H1 (cell line): Measurements from ENCODE around the gene PDE8A. TPM values are rescaled to one million over a fixed set of nuclear protein-coding genes. Genes with fewer than 3 reads are reported as not detected.

Source experiments
- CTCF ChIA-PET: fragments of 300-600 bp; sonication (Branson Sonifier 250); formaldehyde crosslinking; loops from one replicate; lab custom pipeline; 2021; ENCODE audit not compliant: partially characterized antibody; lab: Charles Lee
- POLR2A ChIA-PET: fragments of 300-600 bp; sonication (Branson Sonifier 250); formaldehyde crosslinking; loops from one replicate; lab custom pipeline; 2021; ENCODE audit warnings: inconsistent platforms; ENCODE audit not compliant: partially characterized antibody; lab: Charles Lee
- DNase-seq, 2 experiments: peaks; one replicate each; pipeline versions ENCODE4 v3.0.0 to v3.0.0-alpha.2; 2010 to 2022; ENCODE audit warnings: low spot score in 2 of 2, low read depth in 1 of 2, mixed read lengths in 1 of 2
- FAIRE-seq: peaks from 2 replicates; lab custom pipeline; 2011; peaks lifted over from hg19 to GRCh38; lab: Jason Lieb, UNC
- H2AFZ ChIP-seq: 2 replicates; pipeline ENCODE4 v1.8.1; 2012; ENCODE audit warnings: low read length, inconsistent platforms
- H2AK5ac ChIP-seq: 2 replicates; pipeline ENCODE4 v1.6.1; 2013; ENCODE audit warnings: low read depth, low read length
- H2BK120ac ChIP-seq: replicated peaks from 2 replicates; pipeline ENCODE3; 2013; ENCODE audit warnings: low read depth, low read length, inconsistent platforms
- H2BK12ac ChIP-seq: 2 replicates; pipeline ENCODE4 v1.6.1; 2013; ENCODE audit warnings: low read depth, low read length
- H2BK15ac ChIP-seq: 2 replicates; pipeline ENCODE4 v1.6.1; 2013; ENCODE audit warnings: low read length
- H2BK20ac ChIP-seq: 2 replicates; pipeline ENCODE4 v1.6.1; 2013; ENCODE audit warnings: low read length
- H2BK5ac ChIP-seq: 2 replicates; pipeline ENCODE4 v1.6.1; 2013; ENCODE audit warnings: low read depth, low read length
- H3K14ac ChIP-seq: 2 replicates; pipeline ENCODE4 v1.6.1; 2013; ENCODE audit warnings: inconsistent platforms; ENCODE audit not compliant: insufficient read length
- H3K18ac ChIP-seq: 2 replicates; pipeline ENCODE4 v1.6.1; 2013; ENCODE audit warnings: low read length; ENCODE audit errors: extremely low read depth
- H3K23ac ChIP-seq: 2 replicates; pipeline ENCODE4 v1.6.1; 2013; ENCODE audit warnings: inconsistent platforms; ENCODE audit not compliant: insufficient read length
- H3K23me2 ChIP-seq: 2 replicates; pipeline ENCODE4 v1.6.1; 2013; ENCODE audit warnings: low read depth, low read length
- H3K27ac ChIP-seq: 2 replicates; pipeline ENCODE4 v1.6.1; 2011; ENCODE audit warnings: low read depth, low read length, inconsistent platforms
- H3K27me3 ChIP-seq, 4 experiments: replicated peaks in 1 of 4; 1 replicate in 1 of 4; 2 replicates in 3 of 4; pipeline versions ENCODE4 v1.6.1 to v1.8.1; 2011 to 2013; ENCODE audit warnings: low read length in 3 of 4, mild to moderate bottlenecking in 3 of 4, inconsistent platforms in 2 of 4, mixed read lengths in 2 of 4, moderate library complexity in 1 of 4; ENCODE audit not compliant: control insufficient read depth in 3 of 4, insufficient read depth in 3 of 4; ENCODE audit errors: extremely low read depth in 1 of 4
- H3K36me3 ChIP-seq, 4 experiments: 2 replicates each; pipeline versions ENCODE4 v1.6.1 to v1.8.1; 2011 to 2013; ENCODE audit warnings: mild to moderate bottlenecking in 4 of 4, low read length in 3 of 4, moderate library complexity in 2 of 4, control low read depth in 1 of 4, inconsistent platforms in 1 of 4; ENCODE audit not compliant: insufficient read depth in 4 of 4, control insufficient read depth in 2 of 4
- H3K4ac ChIP-seq: replicated peaks from 2 replicates; pipeline ENCODE3; 2013; ENCODE audit warnings: low read length, low read depth, mixed read lengths, inconsistent platforms; ENCODE audit not compliant: insufficient read length
- H3K4me1 ChIP-seq, 4 experiments: replicated peaks in 1 of 4; 1 replicate in 1 of 4; 2 replicates in 3 of 4; pipeline versions ENCODE4 v1.6.1 to v1.8.1; 2011 to 2013; ENCODE audit warnings: low read length in 3 of 4, inconsistent platforms in 2 of 4, mixed read lengths in 1 of 4; ENCODE audit not compliant: insufficient read depth in 4 of 4, control insufficient read depth in 3 of 4
- H3K4me2 ChIP-seq, 2 experiments: 2 replicates each; pipeline versions ENCODE4 v1.6.1 to v1.8.1; 2011 to 2013; ENCODE audit warnings: low read depth in 2 of 2, low read length in 2 of 2, control low read depth in 1 of 2, inconsistent platforms in 1 of 2, mild to moderate bottlenecking in 1 of 2; ENCODE audit not compliant: insufficient read depth in 1 of 2
- H3K4me3 ChIP-seq, 4 experiments: fragments of 200-600, 300-600 bp in 1 of 4; sonication (generic), shearing (Covaris generic), sonication (Bioruptor Twin) in 1 of 4; 2 replicates each; pipeline versions ENCODE4 v1.5.1 to v1.8.1; 2011 to 2016; ENCODE audit warnings: low read length in 4 of 4, low read depth in 3 of 4, control low read depth in 2 of 4, inconsistent platforms in 2 of 4, mild to moderate bottlenecking in 2 of 4, mixed read lengths in 1 of 4, moderate library complexity in 1 of 4; ENCODE audit not compliant: insufficient read depth in 2 of 4; ENCODE audit errors: extremely low read depth in 1 of 4
- H3K56ac ChIP-seq: replicated peaks from 2 replicates; pipeline ENCODE3; 2013; ENCODE audit warnings: low read depth, mild to moderate bottlenecking, mixed read lengths, low read length, inconsistent platforms; ENCODE audit not compliant: insufficient read length
- H3K79me1 ChIP-seq: 2 replicates; pipeline ENCODE4 v1.6.1; 2013; ENCODE audit warnings: low read depth, low read length, control low read depth
- H3K79me2 ChIP-seq, 2 experiments: 2 replicates each; pipeline versions ENCODE4 v1.6.1 to v1.8.1; 2012 to 2013; ENCODE audit warnings: low read length in 2 of 2, mild to moderate bottlenecking in 2 of 2, inconsistent platforms in 1 of 2; ENCODE audit not compliant: insufficient read depth in 2 of 2, control insufficient read depth in 1 of 2
- H3K9ac ChIP-seq, 4 experiments: replicated peaks in 1 of 4; 1 replicate in 1 of 4; 2 replicates in 3 of 4; pipeline versions ENCODE4 v1.6.1 to v1.8.1; 2011 to 2013; ENCODE audit warnings: low read depth in 3 of 4, low read length in 3 of 4, control low read depth in 2 of 4, mild to moderate bottlenecking in 2 of 4, moderate library complexity in 2 of 4, inconsistent platforms in 1 of 4; ENCODE audit errors: extremely low read depth in 1 of 4
- H3K9me3 ChIP-seq, 2 experiments: 2 replicates each; pipeline versions ENCODE4 v1.6.1 to v1.8.1; 2012 to 2013; ENCODE audit warnings: mild to moderate bottlenecking in 2 of 2, moderate library complexity in 2 of 2, control low read depth in 1 of 2, inconsistent platforms in 1 of 2, low read depth in 1 of 2, low read length in 1 of 2, mixed read lengths in 1 of 2; ENCODE audit not compliant: insufficient read depth in 2 of 2
- H4K20me1 ChIP-seq, 2 experiments: replicated peaks in 1 of 2; 2 replicates each; pipeline versions ENCODE3 to v1.8.1; 2011 to 2013; ENCODE audit warnings: inconsistent platforms in 2 of 2, low read length in 2 of 2, mild to moderate bottlenecking in 1 of 2; ENCODE audit not compliant: insufficient read depth in 2 of 2, control insufficient read depth in 1 of 2
- H4K5ac ChIP-seq: 2 replicates; pipeline ENCODE4 v1.6.1; 2013; ENCODE audit warnings: low read length, low read depth, mixed read lengths, inconsistent platforms; ENCODE audit not compliant: insufficient read length
- H4K8ac ChIP-seq: 2 replicates; pipeline ENCODE4 v1.8.0; 2013; ENCODE audit warnings: mild to moderate bottlenecking, moderate library complexity, low read length, inconsistent platforms; ENCODE audit not compliant: insufficient read depth; ENCODE audit errors: extremely low read depth
- H4K91ac ChIP-seq: replicated peaks from 2 replicates; pipeline ENCODE3; 2013; ENCODE audit warnings: low read length, mixed read lengths, inconsistent platforms; ENCODE audit not compliant: insufficient read length
- ATF2 ChIP-seq: IDR thresholded peaks from 2 replicates; pipeline ENCODE4 v1.6.1; 2012; ENCODE audit warnings: low read length, inconsistent platforms
- CHD1 ChIP-seq: IDR thresholded peaks from 2 replicates; pipeline ENCODE4 v1.6.1; 2012; ENCODE audit warnings: low read depth, low read length, improper control_type of control experiment
- EZH2 ChIP-seq: fragments of 200-600 bp; sonication (generic); IDR thresholded peaks from 2 replicates; pipeline ENCODE4 v1.7.1; 2012; ENCODE audit warnings: low read depth, mild to moderate bottlenecking, moderate library complexity, low read length, inconsistent platforms; ENCODE audit not compliant: severe bottlenecking
- HDAC6 ChIP-seq: IDR thresholded peaks from one replicate; pipeline ENCODE4 v1.7.1; 2012; ENCODE audit warnings: low read depth, mild to moderate bottlenecking, inconsistent platforms, low read length, moderate library complexity
- RFX5 ChIP-seq: IDR thresholded peaks from 2 replicates; pipeline ENCODE4 v1.6.1; 2011; ENCODE audit warnings: low read depth, low read length, improper control_type of control experiment, borderline replicate concordance
- RNF2 ChIP-seq: fragments of 200-900, 300-1000 bp; sonication (generic); IDR thresholded peaks from 2 replicates; pipeline ENCODE4 v1.7.1; 2016; ENCODE audit warnings: borderline replicate concordance, low read depth, mild to moderate bottlenecking, antibody characterized with exemption, low read length; ENCODE audit not compliant: poor library complexity, severe bottlenecking; ENCODE audit errors: missing control alignments
- SIRT6 ChIP-seq: IDR thresholded peaks from one replicate; pipeline ENCODE4 v1.7.1; 2012; ENCODE audit warnings: low read length, inconsistent platforms
- SIX5 ChIP-seq: IDR thresholded peaks from 2 replicates; pipeline ENCODE4 v1.6.1; 2011; ENCODE audit warnings: mild to moderate bottlenecking, low read depth, low read length
- SP2 ChIP-seq: IDR thresholded peaks from 2 replicates; pipeline ENCODE4 v1.6.1; 2012; ENCODE audit warnings: mild to moderate bottlenecking, low read length, inconsistent platforms
- SP4 ChIP-seq: IDR thresholded peaks from 2 replicates; pipeline ENCODE4 v1.6.1; 2012; ENCODE audit warnings: low read length, inconsistent platforms
- SUZ12 ChIP-seq: fragments of 200-600 bp; sonication (generic); IDR thresholded peaks from 2 replicates; pipeline ENCODE4 v1.6.1; 2012; ENCODE audit warnings: mild to moderate bottlenecking, inconsistent platforms, low read length, moderate library complexity, mixed read lengths
- TCF12 ChIP-seq: IDR thresholded peaks from 2 replicates; pipeline ENCODE4 v1.6.1; 2011; ENCODE audit warnings: low read depth, mild to moderate bottlenecking, low read length
- TEAD4 ChIP-seq: IDR thresholded peaks from 2 replicates; pipeline ENCODE4 v1.6.1; 2012; ENCODE audit warnings: low read depth, low read length, inconsistent platforms, mixed read lengths
- ZNF274 ChIP-seq: IDR thresholded peaks from 2 replicates; pipeline ENCODE4 v1.7.0; 2012; ENCODE audit warnings: low read length, borderline replicate concordance; ENCODE audit errors: extremely low read depth
- WGBS, 2 experiments: shearing (Covaris generic) in 1 of 2; methylation state at CpG; one replicate each; pipeline versions ENCODE4 v1.1.6 to v1.1.7; 2013 to 2015; ENCODE audit warnings: low lambda C conversion rate in 2 of 2, mixed read lengths in 2 of 2, inconsistent platforms in 1 of 2, low coverage in 1 of 2, missing lambda C conversion rate in 1 of 2; ENCODE audit not compliant: insufficient replicate concordance in 2 of 2, insufficient coverage in 1 of 2, insufficient read length in 1 of 2; ENCODE audit errors: extremely low coverage in 1 of 2, missing lambda C conversion rate in 1 of 2; 5-methylcytosine and 5-hydroxymethylcytosine counted together
- polyA plus RNA-seq, 7 experiments: library from polyadenylated mRNA; depleted of rRNA in 3 of 7; stranded (reverse) in 5 of 7; unstranded in 2 of 7; fragments of >200 nt in 5 of 7; fragments of 200-250 nt in 2 of 7; gene quantifications; 1 replicate in 5 of 7; 2 replicates in 1 of 7; 4 replicates in 1 of 7; pipeline versions ENCODE4 v1.2.1 to v1.2.3, GENCODE V29; 2011 to 2013; ENCODE audit warnings: missing spikeins in 2 of 7, mixed read lengths in 2 of 7
- total RNA-seq: library from RNA; stranded (reverse); fragmentation: NEBNext Ultra II Directional; extraction: Animal tissue kit (Norgen Biotek cat#: 25700); gene quantifications from 2 replicates; pipeline ENCODE4 v1.2.1, GENCODE V29; 2021

The PDE8A gene
- total and polyA plus RNA-seq, 2 of the 8 experiments (the other 6 are each of a cell fraction or from before 2014, with no cell fraction given) = 6.9 to 7.8 TPM

GRCh38 chr15:84956199-84956598 lies 25.5 kb upstream of the PDE8A start:
- Histone ChIP-seq H3K27ac (no peak overlapping the region), H3K18ac (no peak overlapping the region), H2BK120ac (no peak overlapping the region), H3K4me2 (no peak overlapping the region), H3K79me2 (no peaks in the 10 kb centered on the region), H3K9ac (no peak overlapping the region), H3K14ac (no peak overlapping the region), H3K9me3 (no peaks in the 10 kb centered on the region), H3K23me2 (no peaks in the 10 kb centered on the region), H2BK5ac (no peak overlapping the region), H3K23ac (no peak overlapping the region), H2AK5ac (no peak overlapping the region), H3K79me1 (no peaks in the 10 kb centered on the region), H3K27me3 (no peaks in the 10 kb centered on the region), H4K20me1 (no peaks in the 10 kb centered on the region), H2AFZ (no peak overlapping the region), H4K8ac (no peak overlapping the region), H2BK15ac (no peak overlapping the region), H2BK12ac (no peak overlapping the region), H2BK20ac (no peak overlapping the region), H3K56ac (no peak overlapping the region), H4K91ac (no peak overlapping the region), H4K5ac (no peak overlapping the region), H3K4me3 (no peak overlapping the region), H3K36me3 (no peaks in the 10 kb centered on the region), H3K4me1 (peaks cover 0 to 9% (median 5%) of the 10 kb centered on the region in 4 experiments; a peak in 6 of 7 replicates), H3K4ac (no peak overlapping the region)
- ChIA-PET POLR2A (no interaction called here), CTCF (interaction anchor here (1.8 to 3.3 kb wide), 3 partner anchors 9 to 52 kb away, joined by 7 to 11 read pairs (median 8); partner anchors contain the start of gene PDE8A)
- FAIRE-seq (no peak), DNase-seq (no peak)
- 100% methylated on average over 1 of the region's 2 CpGs; no CpG with 5 or more reads in 1 of the 2 experiments for WGBS, 2 experiments
- TF ChIP-seq SP2 (no peak), RFX5 (no peak), ZNF274 (no peak), ATF2 (no peak), SP4 (no peak), SIRT6 (no peak), HDAC6 (no peak), CHD1 (no peak), TCF12 (no peak), EZH2 (no peak), SUZ12 (no peak), RNF2 (no peak), TEAD4 (no peak), SIX5 (no peak)
